Endothelial cell of umbilical vein (primary cell): ENCODE results near the gene GAB2.

ENCODE experiments used
- EZH2 ChIP-seq: IDR thresholded peaks from 2 replicates; pipeline ENCODE4 v1.6.1; 2012; ENCODE audit warnings: borderline replicate concordance, low read depth, mild to moderate bottlenecking, moderate library complexity, low read length, inconsistent platforms; ENCODE audit not compliant: severe bottlenecking
- JUN ChIP-seq: IDR thresholded peaks from 2 replicates; pipeline ENCODE4 v1.6.1; 2011; ENCODE audit warnings: borderline replicate concordance, low read depth; ENCODE audit not compliant: insufficient read length, insufficient read depth
- POLR2A ChIP-seq: IDR thresholded peaks from 2 replicates; pipeline ENCODE4 v1.6.1; 2012; ENCODE audit warnings: low read depth, mild to moderate bottlenecking, control low read depth, low read length
- POLR2AphosphoS5 ChIP-seq: IDR thresholded peaks from 2 replicates; pipeline ENCODE4 v1.6.1; 2012; ENCODE audit warnings: low read depth, mild to moderate bottlenecking, control low read depth, low read length, moderate library complexity; ENCODE audit not compliant: insufficient read depth
- TF ChIP-seq, protein P1 (sequence below), 2 donors: IDR thresholded peaks; 1 replicate in 1 of 2; 2 replicates in 1 of 2; pipeline ENCODE4 v1.5.1; 2011; ENCODE audit warnings: low read length in 2 of 2, mild to moderate bottlenecking in 2 of 2, moderate library complexity in 2 of 2, control low read depth in 1 of 2, inconsistent platforms in 1 of 2, low read depth in 1 of 2; ENCODE audit not compliant: insufficient read depth in 1 of 2; ENCODE audit errors: extremely low read depth in 1 of 2
- TF ChIP-seq, protein P2 (sequence below): IDR thresholded peaks from 2 replicates; pipeline ENCODE4 v1.6.1; 2011; ENCODE audit not compliant: insufficient read depth, insufficient read length

DNA sequence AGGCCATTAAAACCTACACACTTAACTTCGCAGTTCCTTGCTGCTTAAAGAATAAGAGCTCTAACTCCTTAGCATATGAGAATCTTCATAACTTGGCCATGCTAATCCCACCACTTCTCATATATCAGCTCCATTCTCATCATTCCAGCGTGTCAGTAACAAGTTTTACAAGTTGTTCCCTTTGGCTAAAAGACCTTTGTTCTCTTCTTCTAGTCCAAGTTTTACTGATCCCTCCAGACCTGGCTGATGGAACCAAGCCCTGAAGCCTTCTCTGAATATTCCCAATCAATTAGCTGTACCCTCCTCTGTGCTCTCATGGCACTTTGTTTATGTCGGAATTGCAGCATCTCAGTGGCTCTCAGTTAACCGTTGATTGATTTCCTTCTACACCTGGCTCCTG, 35.8 kb downstream of the GAB2 start:
- TF ChIP-seq EZH2: no peak
- TF ChIP-seq, protein P1, sequence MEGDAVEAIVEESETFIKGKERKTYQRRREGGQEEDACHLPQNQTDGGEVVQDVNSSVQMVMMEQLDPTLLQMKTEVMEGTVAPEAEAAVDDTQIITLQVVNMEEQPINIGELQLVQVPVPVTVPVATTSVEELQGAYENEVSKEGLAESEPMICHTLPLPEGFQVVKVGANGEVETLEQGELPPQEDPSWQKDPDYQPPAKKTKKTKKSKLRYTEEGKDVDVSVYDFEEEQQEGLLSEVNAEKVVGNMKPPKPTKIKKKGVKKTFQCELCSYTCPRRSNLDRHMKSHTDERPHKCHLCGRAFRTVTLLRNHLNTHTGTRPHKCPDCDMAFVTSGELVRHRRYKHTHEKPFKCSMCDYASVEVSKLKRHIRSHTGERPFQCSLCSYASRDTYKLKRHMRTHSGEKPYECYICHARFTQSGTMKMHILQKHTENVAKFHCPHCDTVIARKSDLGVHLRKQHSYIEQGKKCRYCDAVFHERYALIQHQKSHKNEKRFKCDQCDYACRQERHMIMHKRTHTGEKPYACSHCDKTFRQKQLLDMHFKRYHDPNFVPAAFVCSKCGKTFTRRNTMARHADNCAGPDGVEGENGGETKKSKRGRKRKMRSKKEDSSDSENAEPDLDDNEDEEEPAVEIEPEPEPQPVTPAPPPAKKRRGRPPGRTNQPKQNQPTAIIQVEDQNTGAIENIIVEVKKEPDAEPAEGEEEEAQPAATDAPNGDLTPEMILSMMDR (IDR thresholded peaks at IDR 0.05; ENCODE audit: extremely low read depth in 1 of 2, insufficient read depth in 1 of 2, low read depth in 1 of 2, low read length in 2 of 2): no peak
- no peak for TF ChIP-seq POLR2A
- TF ChIP-seq POLR2AphosphoS5: no peak
- TF ChIP-seq, protein P2, sequence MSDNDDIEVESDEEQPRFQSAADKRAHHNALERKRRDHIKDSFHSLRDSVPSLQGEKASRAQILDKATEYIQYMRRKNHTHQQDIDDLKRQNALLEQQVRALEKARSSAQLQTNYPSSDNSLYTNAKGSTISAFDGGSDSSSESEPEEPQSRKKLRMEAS: no peak
- TF ChIP-seq JUN: no peak
